OCI-LY1 (cell line): ENCODE data around the gene PPP1CA.

Experiments
- H2AFZ ChIP-seq: fragments of 200-600 bp; sonication (generic), shearing (Covaris generic); 2 replicates; pipeline ENCODE4 v1.6.0; 2014; ENCODE audit warnings: antibody characterized with exemption, mild to moderate bottlenecking, low read length
- H3F3A ChIP-seq: fragments of 200-600 bp; sonication (generic), shearing (Covaris generic); 2 replicates; pipeline ENCODE4 v1.6.0; 2014; ENCODE audit warnings: mild to moderate bottlenecking, antibody characterized with exemption, low read length, moderate library complexity; ENCODE audit not compliant: insufficient read depth
- H3K27ac ChIP-seq: fragments of 200-600 bp; sonication (generic); 2 replicates; pipeline ENCODE4 v1.5.1; 2014; ENCODE audit warnings: low read length, mixed run types, mild to moderate bottlenecking, low read depth; ENCODE audit not compliant: poor library complexity, severe bottlenecking
- H3K27me3 ChIP-seq: fragments of 200-600 bp; sonication (generic); 2 replicates; pipeline ENCODE4 v1.6.0; 2014; ENCODE audit warnings: antibody characterized with exemption, mild to moderate bottlenecking, low read length, moderate library complexity; ENCODE audit not compliant: insufficient read depth
- H3K36me3 ChIP-seq: fragments of 200-600 bp; sonication (generic); 2 replicates; pipeline ENCODE4 v1.6.1; 2014; ENCODE audit warnings: mild to moderate bottlenecking, antibody characterized with exemption, low read length, moderate library complexity, mixed read lengths; ENCODE audit not compliant: insufficient read depth
- H3K4me1 ChIP-seq: fragments of 200-600 bp; sonication (generic); 2 replicates; pipeline ENCODE4 v1.5.1; 2014; ENCODE audit warnings: mild to moderate bottlenecking, low read length, moderate library complexity; ENCODE audit not compliant: insufficient read depth, severe bottlenecking
- H3K4me2 ChIP-seq: fragments of 200-600 bp; sonication (generic), shearing (Covaris generic); 2 replicates; pipeline ENCODE4 v1.6.1; 2014; ENCODE audit warnings: low read length
- H3K4me3 ChIP-seq: fragments of 200-600 bp; sonication (generic); 2 replicates; pipeline ENCODE4 v1.5.1; 2014; ENCODE audit warnings: low read length, low read depth, mild to moderate bottlenecking, mixed read lengths; ENCODE audit not compliant: poor library complexity, severe bottlenecking
- H3K79me2 ChIP-seq: fragments of 200-600 bp; shearing (Covaris generic); 2 replicates; pipeline ENCODE4 v1.6.1; 2016; ENCODE audit warnings: mixed run types, low read length, mixed read lengths; ENCODE audit not compliant: insufficient read depth
- H3K9ac ChIP-seq: fragments of 200-600 bp; sonication (generic), shearing (Covaris generic); 2 replicates; pipeline ENCODE4 v1.6.1; 2014; ENCODE audit warnings: mild to moderate bottlenecking, low read length, mixed read lengths
- H3K9me2 ChIP-seq: fragments of 200-600 bp; sonication (generic), shearing (Covaris generic); 2 replicates; pipeline ENCODE4 v1.6.1; 2014; ENCODE audit warnings: low read depth, mild to moderate bottlenecking, low read length, mixed read lengths
- H3K9me3 ChIP-seq: fragments of 200-600 bp; shearing (Covaris generic); 2 replicates; pipeline ENCODE4 v1.6.1; 2014; ENCODE audit warnings: low read length, mixed read lengths
- H4K20me1 ChIP-seq: fragments of 200-600 bp; sonication (generic), shearing (Covaris generic); 2 replicates; pipeline ENCODE4 v1.6.0; 2016; ENCODE audit warnings: mild to moderate bottlenecking, low read length; ENCODE audit not compliant: insufficient read depth
- CTCF ChIP-seq: fragments of 200-600 bp; sonication (generic), shearing (Covaris generic); IDR thresholded peaks from 2 replicates; pipeline ENCODE4 v1.5.1; 2017; ENCODE audit warnings: mild to moderate bottlenecking, antibody characterized with exemption, low read length, moderate library complexity, mixed read lengths
- EZH2 ChIP-seq: fragments of 200-600 bp; sonication (generic), shearing (Covaris generic); IDR thresholded peaks from 2 replicates; pipeline ENCODE4 v1.8.0; 2017; ENCODE audit warnings: borderline replicate concordance, mixed run types, mild to moderate bottlenecking, antibody characterized with exemption, low read length, moderate library complexity, mixed read lengths

PPP1CA gene

GRCh38 chr11:67435031-67435726, 33.5 kb upstream of the PPP1CA start:
- Histone ChIP-seq H3K27me3 (no peaks in the 10 kb centered on the region), H3K4me2 (peak overlapping the region; percentile 89), H3K9ac (peak overlapping the region; percentile 92), H3K79me2 (no peaks in the 10 kb centered on the region), H3K4me1 (peaks cover 90% of the 10 kb centered on the region), H3K4me3 (peak overlapping the region; percentile 79), H2AFZ (no peak overlapping the region), H3K27ac (peak overlapping the region; percentile 97), H3K36me3 (peaks cover 55% of the 10 kb centered on the region), H4K20me1 (no peaks in the 10 kb centered on the region), H3K9me2 (no peaks in the 10 kb centered on the region), H3K9me3 (no peaks in the 10 kb centered on the region), H3F3A (no peaks in the 10 kb centered on the region)
- no peak for TF ChIP-seq CTCF
- TF ChIP-seq EZH2, result no peak

GRCh38 chr11:67434395-67434881, 32.8 kb upstream of the PPP1CA start:
- H3K27ac ChIP-seq, result peak overlapping the region; percentile 97
- no peaks in the 10 kb centered on the region for H3F3A ChIP-seq
- no peak overlapping the region for H2AFZ ChIP-seq
- peak overlapping the region; percentile 79 for H3K4me3 ChIP-seq
- H3K9me3 ChIP-seq, result no peaks in the 10 kb centered on the region
- H3K36me3 ChIP-seq, result peaks cover 63% of the 10 kb centered on the region
- peak overlapping the region; percentile 92; the same call in 1 of the 2 replicates for H3K9ac ChIP-seq
- H4K20me1 ChIP-seq, result no peaks in the 10 kb centered on the region
- H3K4me2 ChIP-seq, result peak overlapping the region; percentile 89
- H3K4me1 ChIP-seq, result peaks cover 90% of the 10 kb centered on the region
- H3K79me2 ChIP-seq, result peaks cover under 1% of the 10 kb centered on the region; the same call in 1 of the 2 replicates
- H3K9me2 ChIP-seq, result no peaks in the 10 kb centered on the region
- TF ChIP-seq CTCF (no peak), EZH2 (no peak)
- H3K27me3 ChIP-seq, result no peaks in the 10 kb centered on the region

- H3K36me3 ChIP-seq, result peaks cover 65% of the 10 kb centered on the region
- H3K9me3 ChIP-seq, result no peaks in the 10 kb centered on the region
- H3K4me3 ChIP-seq, result peak overlapping the region; percentile 79
- TF ChIP-seq EZH2, result no peak
- TF ChIP-seq CTCF, result no peak
- H4K20me1 ChIP-seq, result no peaks in the 10 kb centered on the region
- no peak overlapping the region for H2AFZ ChIP-seq
- peaks cover 7% of the 10 kb centered on the region for H3K79me2 ChIP-seq
- peak overlapping the region; percentile 89 for H3K4me2 ChIP-seq
- no peaks in the 10 kb centered on the region for H3K9me2 ChIP-seq
- H3K27me3 ChIP-seq, result no peaks in the 10 kb centered on the region
- H3K4me1 ChIP-seq, result peaks cover 89% of the 10 kb centered on the region
- peak overlapping the region; percentile 97 for H3K27ac ChIP-seq
- H3F3A ChIP-seq, result no peaks in the 10 kb centered on the region
- peak overlapping the region; percentile 92; the same call in 1 of the 2 replicates for H3K9ac ChIP-seq
These were observed 32.1 kb upstream of the PPP1CA start for GRCh38 chr11:67433536-67434394.
